22Rv1 (cell line): ENCODE results near the gene DCAF11.

Source experiments
- CTCF ChIP-seq: fragments of 450-650 bp; IDR thresholded peaks from 2 replicates; pipeline ENCODE4 v1.5.1; 2017; ENCODE audit warnings: mild to moderate bottlenecking
- ZFX ChIP-seq: fragments of 450-650 bp; IDR thresholded peaks from 2 replicates; pipeline ENCODE4 v1.6.1; 2017; ENCODE audit warnings: antibody characterized with exemption, borderline replicate concordance

GRCh38 chr14:24096545-24097181 is 17.9 kb upstream of the DCAF11 start:
- TF ChIP-seq CTCF: no peak
- no peak for TF ChIP-seq ZFX
